K562 (cell line): Measurements from ENCODE around the gene ACP1. TPM values are rescaled to one million over a fixed set of nuclear protein-coding genes. Genes with fewer than 3 reads are reported as not detected.
A peak's percentile ranks its signal among the peaks of the same experiment; 100 is the strongest.

Experiments used
- ATAC-seq: fragments of 200-7000 bp; cut with Tn5 transposase; 3 replicates; pipeline ENCODE4 v1.9.1; 2020; ENCODE audit warnings: moderate library complexity
- BruUV-seq: library from RNA; stranded (reverse); fragments of 400-500 nt; replicated peaks from 2 replicates; lab custom pipeline; 2021; lab: Mats Ljungman, UMichigan
- CTCF ChIA-PET: fragments of 300-600 bp; formaldehyde crosslinking; extraction: SDS; loops from one replicate; lab custom pipeline; 2021; ENCODE audit warnings: low intra/inter-chr PET ratio; lab: Yijun Ruan, JAX
- POLR2A ChIA-PET: fragments of 300-600, 350-650 bp; sonication (Branson Sonifier 250); formaldehyde crosslinking; extraction: SDS; loops from one replicate; lab custom pipeline; 2021; ENCODE audit warnings: antibody characterized with exemption, inconsistent platforms; lab: Yijun Ruan, JAX
- DNase-seq, 4 experiments: peaks; one replicate each; pipeline versions ENCODE4 v3.0.0 to v3.0.0-alpha.2; 2011 to 2018; ENCODE audit warnings: low spot score in 3 of 4, mixed read lengths in 3 of 4; ENCODE audit errors: extremely low read depth in 1 of 4
- FAIRE-seq: peaks from 2 replicates; lab custom pipeline; 2011; peaks lifted over from hg19 to GRCh38; lab: Jason Lieb, UNC
- H2AFZ ChIP-seq: 2 replicates; pipeline ENCODE4 v1.6.0; 2011; ENCODE audit warnings: low read depth, low read length, control low read depth, inconsistent platforms
- H3K27ac ChIP-seq: fragments of 200-600 bp; 3 replicates; pipeline ENCODE4 v1.8.0; 2011; ENCODE audit warnings: low read depth, mild to moderate bottlenecking, control low read depth, inconsistent platforms, low read length, moderate library complexity, mixed read lengths; ENCODE audit errors: extremely low read depth
- H3K27me3 ChIP-seq, 2 experiments: fragments of 300-600 bp in 1 of 2; 2 replicates in 1 of 2; 3 replicates in 1 of 2; pipeline versions ENCODE4 v1.6.0 to v1.8.0; 2011; ENCODE audit warnings: inconsistent platforms in 2 of 2, low read length in 2 of 2, mild to moderate bottlenecking in 1 of 2, mixed read lengths in 1 of 2, moderate library complexity in 1 of 2; ENCODE audit not compliant: control insufficient read depth in 2 of 2, insufficient read depth in 2 of 2
- H3K36me3 ChIP-seq: fragments of 300-600 bp; 3 replicates; pipeline ENCODE4 v1.8.0; 2011; ENCODE audit warnings: mild to moderate bottlenecking, low read length, inconsistent platforms; ENCODE audit not compliant: control insufficient read depth, insufficient read depth
- H3K4me1 ChIP-seq, 2 experiments: fragments of 200-600 bp in 1 of 2; replicated peaks in 1 of 2; 2 replicates in 1 of 2; 3 replicates in 1 of 2; pipeline versions ENCODE4 v1.5.1 to v1.8.0; 2011; ENCODE audit warnings: inconsistent platforms in 2 of 2, low read length in 2 of 2, mild to moderate bottlenecking in 1 of 2, mixed read lengths in 1 of 2, moderate library complexity in 1 of 2; ENCODE audit not compliant: control insufficient read depth in 2 of 2, insufficient read depth in 2 of 2
- H3K4me2 ChIP-seq: 2 replicates; pipeline ENCODE4 v1.6.1; 2011; ENCODE audit warnings: low read length, control low read depth, inconsistent platforms, mixed read lengths; ENCODE audit not compliant: insufficient read depth
- H3K4me3 ChIP-seq: fragments of 200-600 bp; sonication (generic), shearing (Covaris generic); 2 replicates; pipeline ENCODE4 v1.5.1; 2016; ENCODE audit warnings: control low read depth, inconsistent platforms
- H3K79me2 ChIP-seq: fragments of 200-600 bp; 3 replicates; pipeline ENCODE4 v1.8.0; 2011; ENCODE audit warnings: low read length, inconsistent platforms; ENCODE audit not compliant: control insufficient read depth, insufficient read depth
- H3K9ac ChIP-seq, 2 experiments: 2 replicates each; pipeline versions ENCODE4 v1.6.0 to v1.6.1; 2011; ENCODE audit warnings: low read depth in 2 of 2, low read length in 2 of 2, control low read depth in 1 of 2, inconsistent platforms in 1 of 2, mild to moderate bottlenecking in 1 of 2, mixed read lengths in 1 of 2; ENCODE audit not compliant: insufficient read depth in 1 of 2
- H3K9me1 ChIP-seq: one replicate; pipeline ENCODE4 v1.6.0; 2011; ENCODE audit warnings: inconsistent platforms, mild to moderate bottlenecking, low read length, moderate library complexity; ENCODE audit not compliant: control insufficient read depth, insufficient read depth
- H3K9me3 ChIP-seq: replicated peaks from 2 replicates; pipeline ENCODE4 v1.5.1; 2011; ENCODE audit warnings: low read depth, low read length, inconsistent platforms; ENCODE audit not compliant: control insufficient read depth, insufficient read depth
- H4K20me1 ChIP-seq: replicated peaks from 2 replicates; pipeline ENCODE4 v1.6.1; 2011; ENCODE audit warnings: low read length, inconsistent platforms, mixed read lengths; ENCODE audit not compliant: control insufficient read depth, insufficient read depth
- FOS ChIP-seq: IDR thresholded peaks from 3 replicates; pipeline ENCODE4 v1.6.1; 2011; ENCODE audit not compliant: insufficient read length; ENCODE audit errors: extremely low read depth
- RAD21 ChIP-seq, 2 experiments: fragments of 250-450 bp in 1 of 2; fragments of 450-650 bp in 1 of 2; sonication (Bioruptor Pico) in 1 of 2; formaldehyde crosslinking in 1 of 2; IDR thresholded peaks in 1 of 2; conservative IDR thresholded peaks in 1 of 2; 2 replicates each; pipeline versions ENCODE4 v1.4.0 to v1.8.0; 2020 to 2022; ENCODE audit warnings: mild to moderate bottlenecking in 2 of 2, moderate library complexity in 1 of 2
- SP2 ChIP-seq: IDR thresholded peaks from 2 replicates; pipeline ENCODE4 v1.6.1; 2011; ENCODE audit warnings: mild to moderate bottlenecking, low read depth, low read length, moderate library complexity; ENCODE audit not compliant: poor library complexity, severe bottlenecking; ENCODE audit errors: extremely low read depth
- TAF9B ChIP-seq: fragments of 450-650 bp; IDR thresholded peaks from 2 replicates; pipeline ENCODE4 v1.6.1; 2018; ENCODE audit warnings: mild to moderate bottlenecking; ENCODE audit not compliant: partially characterized antibody
- ZNF764 ChIP-seq: fragments of 250-450 bp; sonication (Bioruptor Pico); IDR thresholded peaks from 2 replicates; pipeline ENCODE4 v1.4.0; 2020; ENCODE audit warnings: low read depth, mild to moderate bottlenecking, moderate library complexity
- ZNF766 ChIP-seq: fragments of 200-800 bp; sonication (Bioruptor generic); conservative IDR thresholded peaks from 2 replicates; pipeline ENCODE4 v1.6.1; 2016; ENCODE audit warnings: missing genetic modification characterization, missing compliant biosample characterization
- WGBS: fragments of 100-300 bp; shearing (Covaris generic); methylation state at CpG from one replicate; pipeline ENCODE4 v1.1.6; 2016; ENCODE audit warnings: low coverage, mixed read lengths; ENCODE audit not compliant: insufficient coverage; ENCODE audit errors: missing lambda C conversion rate; 5-methylcytosine and 5-hydroxymethylcytosine counted together
- in situ Hi-C: fragments of 300-500 bp; cut with MboI; formaldehyde crosslinking; loops from 4 replicates; pipeline ENCODE4 v1.15.0; 2018; ENCODE audit warnings: inconsistent platforms, mixed read lengths
- intact Hi-C: fragments of 100-400 bp; cut with micrococcal nuclease; formaldehyde crosslinking; loops from 2 replicates; pipeline ENCODE4 v1.14.2; 2022
- polyA plus RNA-seq, 8 experiments: library from polyadenylated mRNA; depleted of rRNA in 4 of 8; stranded (reverse) in 5 of 8; unstranded in 3 of 8; fragments of >200 nt; fragmentation: Nextera tagmentation in 2 of 8; fragmentation: Illumina TruSeq in 1 of 8; extraction: Ambion mirVana in 2 of 8; extraction: Trizol in 1 of 8; gene quantifications; 2 replicates each; pipeline versions ENCODE4 v1.2.1 to v1.2.3, GENCODE V29; 2011 to 2014; ENCODE audit warnings: inconsistent platforms in 1 of 8, missing spikeins in 1 of 8
- total RNA-seq, 7 experiments: library from RNA; depleted of rRNA in 6 of 7; stranded (reverse); fragments of >200 nt in 6 of 7; fragmentation: Illumina TruSeq in 2 of 7; extraction: Trizol in 2 of 7; gene quantifications; 2 replicates each; pipeline versions ENCODE4 v1.2.1 to v1.2.3, GENCODE V29; 2011 to 2021; ENCODE audit warnings: low replicate concordance in 1 of 7
- TF ChIP-seq, protein P1 (sequence below): fragments of 450-650 bp; IDR thresholded peaks from one replicate; pipeline ENCODE4 v1.6.1; 2018; ENCODE audit warnings: mild to moderate bottlenecking, moderate library complexity; ENCODE audit not compliant: partially characterized antibody
- TF ChIP-seq, protein P2 (sequence below): sonication (generic); formaldehyde crosslinking; IDR thresholded peaks from 2 replicates; pipeline ENCODE4 v1.8.1; 2023; ENCODE audit warnings: mild to moderate bottlenecking, missing genetic modification reagents
- TF ChIP-seq, protein P3 (sequence below), 3 experiments: IDR thresholded peaks in 2 of 3; conservative IDR thresholded peaks in 1 of 3; 2 replicates each; pipeline ENCODE4 v1.5.1; 2011 to 2012; ENCODE audit warnings: low read length in 3 of 3, mild to moderate bottlenecking in 3 of 3, control low read depth in 2 of 3, improper control_type of control experiment in 1 of 3, inconsistent platforms in 1 of 3, low read depth in 1 of 3, mixed read lengths in 1 of 3, moderate library complexity in 1 of 3; ENCODE audit not compliant: insufficient read depth in 2 of 3

ACP1 gene
- total and polyA plus RNA-seq, 9 of the 15 experiments (the other 6 are each of a cell fraction or from before 2014, with no cell fraction given) = 139 to 493 (median 189) TPM

DNA sequence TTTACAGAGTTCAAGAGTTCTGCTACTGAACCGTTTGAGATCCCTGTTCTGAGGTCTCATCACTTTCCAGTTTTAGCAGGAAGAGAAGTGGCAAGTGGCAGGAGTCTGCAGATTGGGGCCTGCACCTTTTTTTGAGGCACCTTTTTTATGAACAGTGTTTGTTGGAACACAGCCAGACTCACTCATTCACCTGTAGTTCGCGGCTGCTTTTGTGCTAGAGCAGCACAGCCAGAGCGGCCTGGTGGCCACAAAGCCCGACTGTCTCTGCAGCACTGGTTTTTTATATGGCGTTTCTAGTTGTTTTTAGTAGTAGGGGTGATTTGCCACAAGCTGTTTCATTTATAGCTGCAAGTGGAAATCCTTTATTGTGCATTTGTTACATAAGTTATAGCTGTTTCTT lies 8.6 kb downstream of the ACP1 start:
- Histone ChIP-seq H3K27ac (no peak overlapping the region), H3K27me3 (no peaks in the 10 kb centered on the region), H3K4me3 (no peak overlapping the region), H3K4me1 (peaks cover 0 to 7% of the 10 kb centered on the region in 2 experiments; a peak in 2 of 5 replicates), H3K9ac (no peak overlapping the region), H3K4me2 (no peak overlapping the region), H2AFZ (no peak overlapping the region), H3K79me2 (peaks cover 81% of the 10 kb centered on the region), H4K20me1 (peaks cover 34% of the 10 kb centered on the region), H3K36me3 (peaks cover 94% of the 10 kb centered on the region), H3K9me1 (peaks cover 3% of the 10 kb centered on the region), H3K9me3 (no peaks in the 10 kb centered on the region)
- DNase-seq (no peak), ATAC-seq (no peak), FAIRE-seq (no peak)
- TF ChIP-seq TAF9B (no peak), ZNF764 (CRISPR knock-in tag) (no peak)
- TF ChIP-seq, protein P1, sequence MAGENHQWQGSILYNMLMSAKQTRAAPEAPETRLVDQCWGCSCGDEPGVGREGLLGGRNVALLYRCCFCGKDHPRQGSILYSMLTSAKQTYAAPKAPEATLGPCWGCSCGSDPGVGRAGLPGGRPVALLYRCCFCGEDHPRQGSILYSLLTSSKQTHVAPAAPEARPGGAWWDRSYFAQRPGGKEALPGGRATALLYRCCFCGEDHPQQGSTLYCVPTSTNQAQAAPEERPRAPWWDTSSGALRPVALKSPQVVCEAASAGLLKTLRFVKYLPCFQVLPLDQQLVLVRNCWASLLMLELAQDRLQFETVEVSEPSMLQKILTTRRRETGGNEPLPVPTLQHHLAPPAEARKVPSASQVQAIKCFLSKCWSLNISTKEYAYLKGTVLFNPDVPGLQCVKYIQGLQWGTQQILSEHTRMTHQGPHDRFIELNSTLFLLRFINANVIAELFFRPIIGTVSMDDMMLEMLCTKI = no peak
- ChIA-PET POLR2A (interaction anchor here (2.0 kb wide), 2 partner anchors 8 to 10 kb away, joined by 7 to 8 read pairs; no protein-coding TSS in a partner anchor), CTCF (no interaction called here)
- intact Hi-C loops = no loop called here
- BruUV-seq = no TSS peak
- WGBS = 81% methylated on average over 6 of the region's 6 CpGs
- in situ Hi-C loops = no loop called here

DNA sequence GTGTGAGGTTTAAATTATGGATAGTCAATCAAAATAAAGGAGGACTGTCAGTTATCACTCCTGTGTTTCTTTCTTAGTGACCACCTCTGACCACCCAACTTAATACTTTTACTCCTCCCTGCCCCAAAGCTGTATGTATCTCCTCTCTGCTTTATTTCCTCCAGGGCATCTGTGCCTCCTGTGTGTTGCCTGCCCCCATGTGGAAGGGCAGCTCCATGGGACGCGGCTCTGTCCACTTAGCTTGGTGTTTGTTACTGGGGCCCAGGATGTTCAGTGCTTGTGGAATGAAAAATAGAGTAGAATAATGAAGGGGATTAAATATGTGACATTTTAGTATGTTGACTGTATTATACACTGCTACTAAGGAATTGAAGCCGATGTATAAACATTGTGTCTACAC lies 9.8 kb downstream of the ACP1 start:
- Histone ChIP-seq H2AFZ (no peak overlapping the region), H3K4me1 (peaks cover 0 to under 1% of the 10 kb centered on the region in 2 experiments; a peak in 1 of 5 replicates), H3K9ac (no peak overlapping the region), H3K79me2 (peaks cover 69% of the 10 kb centered on the region), H3K9me1 (peaks cover 2% of the 10 kb centered on the region)
- intact Hi-C loops = no loop called here
- in situ Hi-C loops = no loop called here
- CTCF ChIA-PET = no interaction called here
- BruUV-seq = no TSS peak
- TF ChIP-seq ZNF766 (CRISPR knock-in tag) (no peak), SP2 (no peak), RAD21 (CRISPR knock-in tag; conservative IDR thresholded peaks at IDR 0.05 in 1 of 2, IDR thresholded peaks at IDR 0.05 in 1 of 2) (peak in 1 of 2 experiments; percentile 12; a peak in 1 of 4 replicates), FOS (no peak)
- TF ChIP-seq, protein P2, sequence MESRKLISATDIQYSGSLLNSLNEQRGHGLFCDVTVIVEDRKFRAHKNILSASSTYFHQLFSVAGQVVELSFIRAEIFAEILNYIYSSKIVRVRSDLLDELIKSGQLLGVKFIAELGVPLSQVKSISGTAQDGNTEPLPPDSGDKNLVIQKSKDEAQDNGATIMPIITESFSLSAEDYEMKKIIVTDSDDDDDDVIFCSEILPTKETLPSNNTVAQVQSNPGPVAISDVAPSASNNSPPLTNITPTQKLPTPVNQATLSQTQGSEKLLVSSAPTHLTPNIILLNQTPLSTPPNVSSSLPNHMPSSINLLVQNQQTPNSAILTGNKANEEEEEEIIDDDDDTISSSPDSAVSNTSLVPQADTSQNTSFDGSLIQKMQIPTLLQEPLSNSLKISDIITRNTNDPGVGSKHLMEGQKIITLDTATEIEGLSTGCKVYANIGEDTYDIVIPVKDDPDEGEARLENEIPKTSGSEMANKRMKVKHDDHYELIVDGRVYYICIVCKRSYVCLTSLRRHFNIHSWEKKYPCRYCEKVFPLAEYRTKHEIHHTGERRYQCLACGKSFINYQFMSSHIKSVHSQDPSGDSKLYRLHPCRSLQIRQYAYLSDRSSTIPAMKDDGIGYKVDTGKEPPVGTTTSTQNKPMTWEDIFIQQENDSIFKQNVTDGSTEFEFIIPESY (CRISPR knock-in tag) = peak; percentile 29; the same call in 1 of the 2 replicates
- TF ChIP-seq, protein P3, sequence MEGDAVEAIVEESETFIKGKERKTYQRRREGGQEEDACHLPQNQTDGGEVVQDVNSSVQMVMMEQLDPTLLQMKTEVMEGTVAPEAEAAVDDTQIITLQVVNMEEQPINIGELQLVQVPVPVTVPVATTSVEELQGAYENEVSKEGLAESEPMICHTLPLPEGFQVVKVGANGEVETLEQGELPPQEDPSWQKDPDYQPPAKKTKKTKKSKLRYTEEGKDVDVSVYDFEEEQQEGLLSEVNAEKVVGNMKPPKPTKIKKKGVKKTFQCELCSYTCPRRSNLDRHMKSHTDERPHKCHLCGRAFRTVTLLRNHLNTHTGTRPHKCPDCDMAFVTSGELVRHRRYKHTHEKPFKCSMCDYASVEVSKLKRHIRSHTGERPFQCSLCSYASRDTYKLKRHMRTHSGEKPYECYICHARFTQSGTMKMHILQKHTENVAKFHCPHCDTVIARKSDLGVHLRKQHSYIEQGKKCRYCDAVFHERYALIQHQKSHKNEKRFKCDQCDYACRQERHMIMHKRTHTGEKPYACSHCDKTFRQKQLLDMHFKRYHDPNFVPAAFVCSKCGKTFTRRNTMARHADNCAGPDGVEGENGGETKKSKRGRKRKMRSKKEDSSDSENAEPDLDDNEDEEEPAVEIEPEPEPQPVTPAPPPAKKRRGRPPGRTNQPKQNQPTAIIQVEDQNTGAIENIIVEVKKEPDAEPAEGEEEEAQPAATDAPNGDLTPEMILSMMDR (IDR thresholded peaks at IDR 0.05 in 2 of 3, conservative IDR thresholded peaks at IDR 0.05 in 1 of 3; ENCODE audit: insufficient read depth in 2 of 3, low read depth in 1 of 3, low read length in 3 of 3) = peak; percentile 12 to 27 (median 13); a peak in 2 of 6 replicates
- TF ChIP-seq, all 486 proteins: peak for 3
- FAIRE-seq = no peak
- H3K4me3 ChIP-seq = no peak overlapping the region
- H4K20me1 ChIP-seq = peaks cover 22% of the 10 kb centered on the region
- no peak overlapping the region for H3K4me2 ChIP-seq
- POLR2A ChIA-PET = interaction anchor here (2.0 kb wide), 1 partner anchor 9 kb away, joined by 7 read pairs; no protein-coding TSS in a partner anchor
- H3K9me3 ChIP-seq = no peaks in the 10 kb centered on the region
- no peak overlapping the region for H3K27ac ChIP-seq
- no peak for DNase-seq
- 87% methylated on average over 3 of the region's 3 CpGs for WGBS
- H3K36me3 ChIP-seq = peaks cover 99% of the 10 kb centered on the region
- ATAC-seq = peak; percentile 79
- H3K27me3 ChIP-seq = no peaks in the 10 kb centered on the region
